ENCODE results near the gene MGAT5. TPM values are rescaled to one million over a fixed set of nuclear protein-coding genes. Genes with fewer than 3 reads are reported as not detected.

MGAT5 gene
- total and polyA plus RNA-seq, 4 donors: 3.6 to 53.7 (median 31.3) TPM

DNA sequence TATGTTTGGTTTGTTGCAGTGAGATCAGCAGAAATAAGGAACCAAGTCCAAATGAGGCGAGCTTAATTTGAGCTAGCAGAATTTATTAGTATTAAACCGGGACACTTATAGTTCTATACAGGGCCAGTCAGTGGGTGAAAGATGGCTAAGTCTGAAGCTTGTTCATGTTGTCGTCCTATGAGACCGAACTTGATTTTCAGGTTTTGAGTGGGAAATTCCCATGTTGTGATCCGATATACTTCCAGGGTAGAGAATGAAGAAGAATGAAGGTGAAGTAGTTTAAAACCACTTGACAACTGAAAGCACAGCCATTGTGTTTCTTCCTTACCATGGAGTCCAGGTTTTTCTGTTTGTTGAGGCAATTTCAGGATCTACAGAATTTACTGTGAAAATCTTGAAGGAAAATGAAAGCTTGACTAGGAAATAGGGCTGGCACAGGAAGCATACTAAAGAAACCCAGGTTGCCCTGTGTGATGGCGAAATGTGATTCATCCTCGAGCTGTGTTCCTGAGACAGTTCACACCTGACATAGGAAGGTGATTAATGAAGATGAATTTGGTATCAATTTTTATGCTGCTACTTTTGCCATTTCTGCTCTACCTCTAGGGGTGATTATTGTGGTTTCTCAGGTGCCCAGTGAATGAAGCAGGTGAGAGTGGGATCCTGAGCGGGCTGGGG lies 37.6 kb upstream of the MGAT5 start:
- Histone ChIP-seq H3K9ac (ENCODE audit: insufficient read depth in 1 of 2, low read length in 2 of 2) (no peak overlapping the region), H3K4me3 (no peak overlapping the region), H3K4me1 (ENCODE audit: control insufficient read depth in 5 of 5, insufficient read depth in 5 of 5, low read length in 5 of 5) (peaks cover 0 to 55% (median 6%) of the 10 kb centered on the region in 5 donors), H3K27me3 (ENCODE audit: control insufficient read depth in 3 of 3, insufficient read depth in 3 of 3, low read length in 2 of 3) (no peaks in the 10 kb centered on the region), H3K9me3 (ENCODE audit: control insufficient read depth in 4 of 4, insufficient read depth in 3 of 4, low read length in 3 of 4) (no peaks in the 10 kb centered on the region), H3K36me3 (ENCODE audit: control insufficient read depth in 4 of 4, insufficient read depth in 4 of 4, low read length in 4 of 4) (no peaks in the 10 kb centered on the region), H3K27ac (ENCODE audit: low read depth in 1 of 2, low read length in 1 of 2) (no peak overlapping the region)
- TF ChIP-seq, protein P1, sequence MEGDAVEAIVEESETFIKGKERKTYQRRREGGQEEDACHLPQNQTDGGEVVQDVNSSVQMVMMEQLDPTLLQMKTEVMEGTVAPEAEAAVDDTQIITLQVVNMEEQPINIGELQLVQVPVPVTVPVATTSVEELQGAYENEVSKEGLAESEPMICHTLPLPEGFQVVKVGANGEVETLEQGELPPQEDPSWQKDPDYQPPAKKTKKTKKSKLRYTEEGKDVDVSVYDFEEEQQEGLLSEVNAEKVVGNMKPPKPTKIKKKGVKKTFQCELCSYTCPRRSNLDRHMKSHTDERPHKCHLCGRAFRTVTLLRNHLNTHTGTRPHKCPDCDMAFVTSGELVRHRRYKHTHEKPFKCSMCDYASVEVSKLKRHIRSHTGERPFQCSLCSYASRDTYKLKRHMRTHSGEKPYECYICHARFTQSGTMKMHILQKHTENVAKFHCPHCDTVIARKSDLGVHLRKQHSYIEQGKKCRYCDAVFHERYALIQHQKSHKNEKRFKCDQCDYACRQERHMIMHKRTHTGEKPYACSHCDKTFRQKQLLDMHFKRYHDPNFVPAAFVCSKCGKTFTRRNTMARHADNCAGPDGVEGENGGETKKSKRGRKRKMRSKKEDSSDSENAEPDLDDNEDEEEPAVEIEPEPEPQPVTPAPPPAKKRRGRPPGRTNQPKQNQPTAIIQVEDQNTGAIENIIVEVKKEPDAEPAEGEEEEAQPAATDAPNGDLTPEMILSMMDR (IDR thresholded peaks at IDR 0.05; ENCODE audit: control extremely low read depth, extremely low read depth): no peak
- DNase-seq (peak in 2 of 3 donors; percentile 66 to 78), ATAC-seq (ENCODE audit: insufficient read depth, low FRiP score) (no peak)
- 76 to 83% methylated on average over 8 of the region's 8 CpGs for WGBS, 2 donors

DNA sequence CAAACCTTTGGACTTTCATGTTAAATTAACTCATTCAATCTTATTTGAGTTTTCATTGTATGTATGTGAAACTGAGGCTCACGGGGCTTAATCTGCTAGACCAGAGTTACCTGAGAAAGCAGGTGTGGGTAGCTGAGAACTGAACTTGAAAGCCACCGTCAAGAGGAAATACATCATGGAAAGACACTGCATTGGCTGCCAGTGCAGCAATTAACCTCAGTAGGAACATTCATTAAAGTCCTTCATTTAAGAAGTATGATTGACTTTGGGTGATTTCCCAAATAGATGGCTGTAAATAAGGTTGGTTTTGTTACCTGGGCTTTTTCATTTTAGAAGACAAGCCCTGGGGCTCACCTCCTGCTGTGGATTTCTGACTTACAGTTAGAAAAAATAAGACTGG lies 36.5 kb upstream of the MGAT5 start:
- ATAC-seq (ENCODE audit: insufficient read depth, low FRiP score) (no peak), DNase-seq (no peak)
- Histone ChIP-seq H3K9ac (ENCODE audit: insufficient read depth in 1 of 2, low read length in 2 of 2) (no peak overlapping the region), H3K4me3 (no peak overlapping the region), H3K9me3 (ENCODE audit: control insufficient read depth in 4 of 4, insufficient read depth in 3 of 4, low read length in 3 of 4) (no peaks in the 10 kb centered on the region), H3K27me3 (ENCODE audit: control insufficient read depth in 3 of 3, insufficient read depth in 3 of 3, low read length in 2 of 3) (no peaks in the 10 kb centered on the region), H3K27ac (ENCODE audit: low read depth in 1 of 2, low read length in 1 of 2) (peak overlapping the region in 1 of 2 donors; percentile 26), H3K4me1 (ENCODE audit: control insufficient read depth in 5 of 5, insufficient read depth in 5 of 5, low read length in 5 of 5) (peaks cover 0 to 55% (median 6%) of the 10 kb centered on the region in 5 donors), H3K36me3 (ENCODE audit: control insufficient read depth in 4 of 4, insufficient read depth in 4 of 4, low read length in 4 of 4) (no peaks in the 10 kb centered on the region)
- 77 to 79% methylated on average over 2 of the region's 2 CpGs for WGBS, 2 donors
- TF ChIP-seq, protein P1 (IDR thresholded peaks at IDR 0.05; ENCODE audit: control extremely low read depth, extremely low read depth): no peak

DNA sequence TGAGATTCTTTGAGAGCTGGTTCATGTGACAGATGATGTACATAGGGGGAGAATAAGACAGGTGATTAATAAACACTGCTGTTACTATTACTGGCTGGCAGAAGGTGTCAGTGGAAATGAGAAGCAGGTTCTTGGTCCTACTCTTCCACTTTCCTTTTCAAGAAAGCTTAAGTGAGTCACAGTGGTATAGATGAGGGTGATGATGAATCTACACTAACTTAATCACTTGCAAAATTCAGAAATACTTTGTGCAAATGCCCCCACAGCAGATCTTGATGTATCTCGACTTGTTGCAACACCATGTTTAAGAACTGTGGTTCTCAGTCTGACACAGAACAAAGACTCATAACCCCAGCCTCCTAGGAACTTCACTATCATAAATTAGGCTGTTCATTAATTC lies 35.9 kb upstream of the MGAT5 start:
- Histone ChIP-seq H3K9me3 (ENCODE audit: control insufficient read depth in 4 of 4, insufficient read depth in 3 of 4, low read length in 3 of 4) (no peaks in the 10 kb centered on the region), H3K4me3 (no peak overlapping the region), H3K4me1 (ENCODE audit: control insufficient read depth in 5 of 5, insufficient read depth in 5 of 5, low read length in 5 of 5) (peaks cover 0 to 51% (median 6%) of the 10 kb centered on the region in 5 donors), H3K9ac (ENCODE audit: insufficient read depth in 1 of 2, low read length in 2 of 2) (no peak overlapping the region), H3K27me3 (ENCODE audit: control insufficient read depth in 3 of 3, insufficient read depth in 3 of 3, low read length in 2 of 3) (no peaks in the 10 kb centered on the region), H3K27ac (ENCODE audit: low read depth in 1 of 2, low read length in 1 of 2) (peak overlapping the region in 1 of 2 donors; percentile 26), H3K36me3 (ENCODE audit: control insufficient read depth in 4 of 4, insufficient read depth in 4 of 4, low read length in 4 of 4) (no peaks in the 10 kb centered on the region)
- TF ChIP-seq, protein P1 (IDR thresholded peaks at IDR 0.05; ENCODE audit: control extremely low read depth, extremely low read depth): no peak
- ATAC-seq (ENCODE audit: insufficient read depth, low FRiP score) (no peak), DNase-seq (no peak)
- WGBS, 2 donors: 25 to 61% methylated on average over 1 of the region's 1 CpG
